B cell (primary cell): ENCODE measurements around the gene JCAD. TPM values are rescaled to one million over a fixed set of nuclear protein-coding genes. Genes with fewer than 3 reads are reported as not detected.
"Not testable (repeated sequence)": the region's sequence is repeated elsewhere in the genome, so short reads cannot be mapped to it uniquely, and the experiment has no call there.

Experiments used
- ATAC-seq: fragments of 200-7000 bp; cut with Tn5 transposase; one replicate; pipeline ENCODE4 v1.10.0; 2021; ENCODE audit warnings: low read depth, mild to moderate bottlenecking, moderate number of reproducible peaks, moderate library complexity
- CTCF ChIA-PET: fragments of 350-600 bp; sonication (Branson Sonifier 250); formaldehyde crosslinking; loops from one replicate; lab custom pipeline; 2021; ENCODE audit warnings: antibody characterized with exemption, inconsistent platforms; lab: Charles Lee
- POLR2A ChIA-PET: fragments of 350-600 bp; sonication (Branson Sonifier 250); formaldehyde crosslinking; loops from one replicate; lab custom pipeline; 2021; ENCODE audit warnings: antibody characterized with exemption; lab: Charles Lee
- DNase-seq: peaks from one replicate; pipeline ENCODE4 v3.0.0; 2013
- H2AFZ ChIP-seq: 2 replicates; pipeline ENCODE4 v1.6.1; 2012; ENCODE audit warnings: mild to moderate bottlenecking, low read depth, low read length; ENCODE audit not compliant: insufficient read depth, poor library complexity, severe bottlenecking
- H3K27ac ChIP-seq, 2 donors: 1 replicate in 1 of 2; 2 replicates in 1 of 2; pipeline ENCODE4 v1.5.1; 2012 to 2013; ENCODE audit warnings: low read length in 2 of 2, mild to moderate bottlenecking in 2 of 2, moderate library complexity in 1 of 2
- H3K27me3 ChIP-seq, 4 experiments: fragments of 200-600 bp in 1 of 4; sonication (generic) in 1 of 4; replicated peaks in 1 of 4; 1 replicate in 2 of 4; 2 replicates in 2 of 4; pipeline versions ENCODE4 v1.6.1 to v1.7.0; 2013 to 2016; ENCODE audit warnings: low read length in 3 of 4, mild to moderate bottlenecking in 2 of 4, mixed read lengths in 1 of 4, moderate library complexity in 1 of 4; ENCODE audit not compliant: insufficient read depth in 4 of 4, control insufficient read depth in 3 of 4; ENCODE audit errors: control extremely low read depth in 1 of 4
- H3K36me3 ChIP-seq, 2 experiments: replicated peaks in 1 of 2; 1 replicate in 1 of 2; 2 replicates in 1 of 2; pipeline versions ENCODE4 v1.6.1 to v1.7.1; 2013; ENCODE audit warnings: low read length in 1 of 2; ENCODE audit not compliant: insufficient read depth in 2 of 2, control insufficient read depth in 1 of 2; ENCODE audit errors: control extremely low read depth in 1 of 2, extremely low read depth in 1 of 2
- H3K4me1 ChIP-seq, 2 donors: fragments of 200-600 bp in 1 of 2; sonication (generic) in 1 of 2; 1 replicate in 1 of 2; 2 replicates in 1 of 2; pipeline versions ENCODE4 v1.5.1 to v1.6.1; 2013 to 2017; ENCODE audit warnings: low read length in 2 of 2; ENCODE audit not compliant: control insufficient read depth in 2 of 2, insufficient read depth in 2 of 2
- H3K4me2 ChIP-seq: replicated peaks from 2 replicates; pipeline ENCODE3; 2012; ENCODE audit warnings: mild to moderate bottlenecking, low read depth, low read length; ENCODE audit not compliant: poor library complexity, severe bottlenecking
- H3K4me3 ChIP-seq, 5 experiments: fragments of 200-600 bp in 1 of 5; sonication (generic) in 1 of 5; 1 replicate in 3 of 5; 2 replicates in 2 of 5; pipeline versions ENCODE4 v1.5.1 to v1.7.0; 2011 to 2016; ENCODE audit warnings: low read length in 4 of 5, mild to moderate bottlenecking in 4 of 5, low read depth in 2 of 5, control low read depth in 1 of 5, moderate library complexity in 1 of 5; ENCODE audit not compliant: insufficient read depth in 1 of 5; ENCODE audit errors: control extremely low read depth in 1 of 5, extremely low read depth in 1 of 5
- H3K79me2 ChIP-seq: fragments of 200-600 bp; sonication (generic); one replicate; pipeline ENCODE4 v1.6.0; 2016; ENCODE audit warnings: low read length; ENCODE audit not compliant: control insufficient read depth, insufficient read depth
- H3K9ac ChIP-seq: fragments of 200-600 bp; sonication (generic); 2 replicates; pipeline ENCODE4 v1.6.1; 2017; ENCODE audit warnings: mild to moderate bottlenecking, low read length, moderate library complexity
- H3K9me3 ChIP-seq, 3 donors: one replicate each; pipeline versions ENCODE4 v1.6.1 to v1.7.1; 2013; ENCODE audit warnings: low read length in 2 of 3; ENCODE audit not compliant: control insufficient read depth in 2 of 3, insufficient read depth in 1 of 3; ENCODE audit errors: control extremely low read depth in 1 of 3
- H4K20me1 ChIP-seq: 2 replicates; pipeline ENCODE4 v1.6.0; 2012; ENCODE audit warnings: mild to moderate bottlenecking, low read length; ENCODE audit not compliant: insufficient read depth, control insufficient read depth, poor library complexity, severe bottlenecking
- H3K27ac Mint-ChIP-seq: one replicate; pipeline ENCODE4 v1.8.0; 2021; ENCODE audit warnings: mixed read lengths
- H3K27me3 Mint-ChIP-seq: one replicate; pipeline ENCODE4 v1.8.0; 2021; ENCODE audit warnings: mixed read lengths
- H3K4me1 Mint-ChIP-seq: one replicate; pipeline ENCODE4 v1.8.0; 2021; ENCODE audit warnings: mixed read lengths
- H3K4me3 Mint-ChIP-seq: one replicate; pipeline ENCODE4 v1.8.0; 2021; ENCODE audit warnings: mixed read lengths
- H3K9me3 Mint-ChIP-seq: one replicate; pipeline ENCODE4 v1.8.0; 2022; ENCODE audit warnings: mixed read lengths; ENCODE audit not compliant: insufficient read depth
- CTCF ChIP-seq: fragments of 200-600 bp; IDR thresholded peaks from one replicate; pipeline ENCODE4 v1.8.0; 2022; ENCODE audit warnings: antibody characterized with exemption, mild to moderate bottlenecking
- EZH2 ChIP-seq: IDR thresholded peaks from 2 replicates; pipeline ENCODE4 v1.6.1; 2012; ENCODE audit warnings: borderline replicate concordance, low read depth, mild to moderate bottlenecking, moderate library complexity, low read length; ENCODE audit not compliant: insufficient read depth, poor library complexity, severe bottlenecking
- WGBS: methylation state at CpG from one replicate; pipeline ENCODE4 v1.1.5; 2013; ENCODE audit warnings: missing lambda C conversion rate; ENCODE audit not compliant: insufficient coverage; 5-methylcytosine and 5-hydroxymethylcytosine counted together
- intact Hi-C: fragments of 100-400 bp; cut with micrococcal nuclease; formaldehyde crosslinking; loops from one replicate; pipeline ENCODE4 v1.10.0; 2022
- polyA plus RNA-seq: library from polyadenylated mRNA; depleted of rRNA; stranded (reverse); fragments of >200 nt; gene quantifications from 2 replicates; pipeline ENCODE4 v1.2.3, GENCODE V29; 2012
- total RNA-seq, 2 donors: library from RNA; stranded (reverse); fragments of 120-200 nt in 1 of 2; gene quantifications; 1 replicate in 1 of 2; 2 replicates in 1 of 2; pipeline versions ENCODE4 v1.2.3 to v1.2.4, GENCODE V29; 2013 to 2022

JCAD gene
- total and polyA plus RNA-seq, 2 donors (not counting 1 experiment from before 2014, with no cell fraction given): 0.37 TPM; not detected in 1

- CTCF ChIA-PET: no interaction called here
- POLR2A ChIA-PET: no interaction called here
- Histone ChIP-seq H3K36me3 (no peaks in the 10 kb centered on the region), H3K9me3 (peaks cover 2 to 4% (median 3%) of the 10 kb centered on the region in 3 donors), H4K20me1 (no peaks in the 10 kb centered on the region), H2AFZ (no peak overlapping the region), H3K79me2 (no peaks in the 10 kb centered on the region), H3K4me1 (no peaks in the 10 kb centered on the region), H3K4me3 (no peak overlapping the region), H3K4me2 (no peak overlapping the region), H3K9ac (no peak overlapping the region), H3K27me3 (no peaks in the 10 kb centered on the region), H3K27ac (no peak overlapping the region)
- H3K9me3 Mint-ChIP-seq: peaks cover 3% of the 10 kb centered on the region
- intact Hi-C loops: no loop called here
- peaks cover 6% of the 10 kb centered on the region for H3K27me3 Mint-ChIP-seq
- H3K4me1 Mint-ChIP-seq: no peaks in the 10 kb centered on the region
- DNase-seq (no peak), ATAC-seq (no peak)
- H3K4me3 Mint-ChIP-seq: no peak overlapping the region
- WGBS: 95% methylated on average over 3 of the region's 5 CpGs
- TF ChIP-seq CTCF (no peak), EZH2 (no peak)
- no peak overlapping the region for H3K27ac Mint-ChIP-seq
These were observed 47.6 kb upstream of the JCAD start for GRCh38 chr10:30106987-30107386.

GRCh38 chr10:30103595-30104320, 44.4 kb upstream of the JCAD start:
- ChIA-PET POLR2A (no interaction called here), CTCF (no interaction called here)
- Mint-ChIP-seq H3K9me3 (peaks cover 3% of the 10 kb centered on the region), H3K4me1 (no peaks in the 10 kb centered on the region), H3K27me3 (peaks cover 10% of the 10 kb centered on the region), H3K4me3 (no peak overlapping the region), H3K27ac (no peak overlapping the region)
- H2AFZ ChIP-seq: no peak overlapping the region
- H3K27ac ChIP-seq: no peak overlapping the region
- H3K4me2 ChIP-seq: no peak overlapping the region
- H3K4me3 ChIP-seq: no peak overlapping the region
- WGBS: 35% methylated on average over 2 of the region's 7 CpGs
- no peaks in the 10 kb centered on the region for H3K36me3 ChIP-seq
- DNase-seq (no peak), ATAC-seq (no peak)
- no peak overlapping the region for H3K9ac ChIP-seq
- H4K20me1 ChIP-seq: no peaks in the 10 kb centered on the region
- intact Hi-C loops: no loop called here
- no peaks in the 10 kb centered on the region for H3K79me2 ChIP-seq
- H3K4me1 ChIP-seq: no peaks in the 10 kb centered on the region
- peaks cover under 1 to 4% (median 2%) of the 10 kb centered on the region in 3 donors for H3K9me3 ChIP-seq
- TF ChIP-seq CTCF (no peak), EZH2 (no peak)
- no peaks in the 10 kb centered on the region for H3K27me3 ChIP-seq

- WGBS: 97% methylated on average over 7 of the region's 7 CpGs
- H3K9me3 Mint-ChIP-seq, H3K4me3 ChIP-seq, intact Hi-C loops, H3K36me3 ChIP-seq, H3K27me3 Mint-ChIP-seq, POLR2A ChIA-PET, H4K20me1 ChIP-seq, H3K79me2 ChIP-seq, H3K4me1 ChIP-seq, H2AFZ ChIP-seq, H3K27ac ChIP-seq, H3K4me1 Mint-ChIP-seq, H3K4me3 Mint-ChIP-seq, CTCF ChIA-PET, H3K4me2 ChIP-seq, H3K27ac Mint-ChIP-seq, H3K27me3 ChIP-seq, DNase-seq, H3K9ac ChIP-seq, ATAC-seq, H3K9me3 ChIP-seq: not testable (repeated sequence)
These were observed 40.3 kb upstream of the JCAD start for GRCh38 chr10:30099706-30100105.
